Measurements from ENCODE around the gene NECAB2. TPM values are rescaled to one million over a fixed set of nuclear protein-coding genes. Genes with fewer than 3 reads are reported as not detected.
A peak's percentile ranks its signal among the peaks of the same experiment; 100 is the strongest.
"Not testable (repeated sequence)": the region's sequence is repeated elsewhere in the genome, so short reads cannot be mapped to it uniquely, and the experiment has no call there.

The NECAB2 gene
- total RNA-seq, 4 donors from 2014 or later, result 1.1 TPM; not detected in 3

DNA sequence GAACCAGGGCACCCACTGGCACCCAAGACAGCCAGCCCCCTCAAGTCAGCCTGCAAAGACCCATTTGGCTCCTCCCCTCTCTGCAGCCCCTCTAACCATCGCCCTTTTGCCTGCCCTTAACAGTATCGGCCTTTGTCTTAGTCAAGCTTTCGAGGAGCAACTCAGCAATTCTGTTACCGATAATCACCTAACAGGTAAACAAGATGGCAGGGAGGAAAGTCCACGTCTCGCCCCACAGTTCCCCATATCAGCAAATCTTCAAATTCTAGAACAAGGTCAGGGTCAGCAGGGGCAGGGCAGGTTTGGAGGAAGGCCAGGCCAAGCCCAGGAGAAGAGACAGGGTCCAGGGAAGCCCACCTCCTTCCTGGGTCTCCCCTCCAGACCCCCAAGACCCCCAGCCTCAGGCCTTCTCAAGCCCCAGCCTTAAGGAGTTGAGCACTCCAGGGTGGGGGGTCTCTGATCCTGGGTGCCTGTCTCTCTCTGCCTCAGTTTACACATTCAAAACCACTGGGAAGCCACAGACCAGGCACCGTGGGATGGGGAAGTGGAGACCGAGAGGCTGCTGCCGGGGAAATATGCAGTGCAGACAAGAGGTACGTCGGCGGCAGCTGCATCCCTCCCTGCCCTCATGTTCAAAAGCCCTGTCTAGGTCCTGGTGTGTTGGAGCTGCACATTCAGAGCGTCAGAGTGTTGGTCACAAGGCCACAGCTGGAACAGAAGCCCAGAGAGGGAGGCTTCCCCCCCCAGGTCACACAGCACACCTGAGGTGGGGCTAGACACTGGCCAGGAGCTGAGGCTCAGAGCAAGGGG lies 18.9 kb upstream of the NECAB2 start:
- H3K36me3 ChIP-seq, result peaks cover 0 to 16% of the 10 kb centered on the region in 2 donors
- no peak for ATAC-seq
- no peak overlapping the region for H3K27ac ChIP-seq
- H3K27me3 ChIP-seq, result no peaks in the 10 kb centered on the region
- TF ChIP-seq, protein P1, sequence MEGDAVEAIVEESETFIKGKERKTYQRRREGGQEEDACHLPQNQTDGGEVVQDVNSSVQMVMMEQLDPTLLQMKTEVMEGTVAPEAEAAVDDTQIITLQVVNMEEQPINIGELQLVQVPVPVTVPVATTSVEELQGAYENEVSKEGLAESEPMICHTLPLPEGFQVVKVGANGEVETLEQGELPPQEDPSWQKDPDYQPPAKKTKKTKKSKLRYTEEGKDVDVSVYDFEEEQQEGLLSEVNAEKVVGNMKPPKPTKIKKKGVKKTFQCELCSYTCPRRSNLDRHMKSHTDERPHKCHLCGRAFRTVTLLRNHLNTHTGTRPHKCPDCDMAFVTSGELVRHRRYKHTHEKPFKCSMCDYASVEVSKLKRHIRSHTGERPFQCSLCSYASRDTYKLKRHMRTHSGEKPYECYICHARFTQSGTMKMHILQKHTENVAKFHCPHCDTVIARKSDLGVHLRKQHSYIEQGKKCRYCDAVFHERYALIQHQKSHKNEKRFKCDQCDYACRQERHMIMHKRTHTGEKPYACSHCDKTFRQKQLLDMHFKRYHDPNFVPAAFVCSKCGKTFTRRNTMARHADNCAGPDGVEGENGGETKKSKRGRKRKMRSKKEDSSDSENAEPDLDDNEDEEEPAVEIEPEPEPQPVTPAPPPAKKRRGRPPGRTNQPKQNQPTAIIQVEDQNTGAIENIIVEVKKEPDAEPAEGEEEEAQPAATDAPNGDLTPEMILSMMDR (IDR thresholded peaks at IDR 0.05), result no peak
- TF ChIP-seq POLR2AphosphoS5 (IDR thresholded peaks at IDR 0.05), result no peak
- no peak overlapping the region for H3K4me3 ChIP-seq
- H3K4me1 ChIP-seq, result peaks cover 0 to 18% (median 7%) of the 10 kb centered on the region in 3 donors
- WGBS, 2 donors (ENCODE audit: low coverage in 1 of 2), result 70% methylated on average over 6 of the region's 13 CpGs; no CpG with 5 or more reads in 1 of the 2 donors
- H3K9me3 ChIP-seq, result no peaks in the 10 kb centered on the region

DNA sequence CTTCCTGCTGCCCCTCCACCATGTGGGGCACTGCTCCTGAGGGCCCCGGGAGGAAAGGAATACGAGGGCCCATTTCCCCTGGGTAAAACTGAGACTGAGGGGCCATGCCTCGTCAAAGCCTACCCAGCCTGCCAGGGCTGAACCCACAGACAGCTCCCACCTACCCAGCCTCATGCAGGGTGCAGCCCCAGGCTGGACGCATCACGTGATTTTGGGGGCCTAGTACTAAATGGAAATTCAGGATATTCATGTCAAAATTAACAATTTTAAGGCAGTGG lies 18.4 kb upstream of the NECAB2 start:
- no peak overlapping the region for H3K27ac ChIP-seq
- H3K9me3 ChIP-seq, result no peaks in the 10 kb centered on the region
- no peak for ATAC-seq
- H3K4me1 ChIP-seq, result peaks cover 0 to 24% (median 10%) of the 10 kb centered on the region in 3 donors
- peaks cover 0 to 16% of the 10 kb centered on the region in 2 donors for H3K36me3 ChIP-seq
- 73% methylated on average over 2 of the region's 5 CpGs; no CpG with 5 or more reads in 1 of the 2 donors for WGBS, 2 donors (ENCODE audit: low coverage in 1 of 2)
- no peaks in the 10 kb centered on the region for H3K27me3 ChIP-seq
- no peak overlapping the region for H3K4me3 ChIP-seq
- TF ChIP-seq POLR2AphosphoS5 (IDR thresholded peaks at IDR 0.05) (no peak), POLR2A (IDR thresholded peaks at IDR 0.05) (no peak), EP300 (IDR thresholded peaks at IDR 0.05) (no peak)
- TF ChIP-seq, protein P1 (IDR thresholded peaks at IDR 0.05), result no peak

DNA sequence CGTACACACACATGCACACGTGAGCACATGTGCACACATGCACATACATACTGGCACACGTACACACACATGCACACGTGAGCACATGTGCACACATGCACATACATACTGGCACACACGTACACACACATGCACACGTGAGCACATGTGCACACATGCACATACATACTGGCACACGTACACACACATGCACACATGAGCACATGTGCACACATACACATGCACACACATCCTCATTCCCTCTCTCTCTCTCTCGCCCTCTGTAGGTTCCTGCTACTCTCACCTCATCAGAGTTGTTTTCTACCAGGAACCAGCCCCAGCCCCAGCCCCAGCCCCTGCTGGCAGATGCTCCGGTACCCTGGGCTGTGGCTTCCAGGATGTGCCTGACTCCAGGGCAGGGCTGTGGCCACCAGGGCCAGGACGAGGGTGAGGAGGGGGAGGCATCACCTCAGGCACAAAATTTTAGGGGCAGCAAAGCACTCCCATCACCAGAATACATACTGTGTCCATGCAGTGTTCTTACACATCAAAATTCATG lies 17.1 kb upstream of the NECAB2 start:
- Histone ChIP-seq H3K4me1 (peaks cover 0 to 36% (median 14%) of the 10 kb centered on the region in 3 donors), H3K36me3 (peaks cover 0 to 16% of the 10 kb centered on the region in 2 donors)
- not testable (repeated sequence) for H3K4me3 ChIP-seq, H3K27ac ChIP-seq, ATAC-seq, H3K9me3 ChIP-seq, H3K27me3 ChIP-seq
- 62% methylated on average over 5 of the region's 10 CpGs; no CpG with 5 or more reads in 1 of the 2 donors for WGBS, 2 donors (ENCODE audit: low coverage in 1 of 2)

DNA sequence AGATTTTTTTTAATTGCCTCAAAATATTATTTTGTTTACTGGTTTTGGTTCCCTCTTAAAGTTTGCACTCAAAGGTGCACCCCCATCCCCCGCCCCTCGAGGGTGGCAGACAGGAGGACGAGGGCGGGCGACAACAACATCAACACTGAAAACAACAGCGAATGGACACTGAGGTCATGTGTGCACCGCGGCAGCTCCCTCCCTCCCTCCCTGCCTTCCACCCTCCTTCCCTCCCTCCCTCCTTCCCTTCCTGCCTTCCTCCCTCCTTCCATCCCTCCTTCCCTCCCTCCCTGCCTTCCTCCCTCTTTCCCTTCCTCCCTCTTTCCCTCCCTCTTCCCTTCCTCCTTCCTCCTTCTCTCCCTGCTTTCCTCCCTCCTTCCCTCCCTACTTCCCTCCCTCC lies 16.5 kb upstream of the NECAB2 start:
- ATAC-seq, result no peak
- H3K27ac ChIP-seq, result peak overlapping the region in 2 of 4 donors; percentile 22 to 27
- no peak for TF ChIP-seq EP300 (IDR thresholded peaks at IDR 0.05)
- no peak for TF ChIP-seq POLR2A (IDR thresholded peaks at IDR 0.05)
- TF ChIP-seq, protein P1 (IDR thresholded peaks at IDR 0.05), result no peak
- TF ChIP-seq POLR2AphosphoS5 (IDR thresholded peaks at IDR 0.05), result no peak
- 29 to 40% methylated on average over 1 to 7 of the region's 8 CpGs for WGBS, 2 donors (ENCODE audit: low coverage in 1 of 2)
- H3K9me3 ChIP-seq, result no peaks in the 10 kb centered on the region
- H3K4me1 ChIP-seq, result peaks cover 0 to 42% (median 14%) of the 10 kb centered on the region in 3 donors
- H3K4me3 ChIP-seq, result no peak overlapping the region
- no peaks in the 10 kb centered on the region for H3K27me3 ChIP-seq
- H3K36me3 ChIP-seq, result peaks cover 0 to 11% of the 10 kb centered on the region in 2 donors

DNA sequence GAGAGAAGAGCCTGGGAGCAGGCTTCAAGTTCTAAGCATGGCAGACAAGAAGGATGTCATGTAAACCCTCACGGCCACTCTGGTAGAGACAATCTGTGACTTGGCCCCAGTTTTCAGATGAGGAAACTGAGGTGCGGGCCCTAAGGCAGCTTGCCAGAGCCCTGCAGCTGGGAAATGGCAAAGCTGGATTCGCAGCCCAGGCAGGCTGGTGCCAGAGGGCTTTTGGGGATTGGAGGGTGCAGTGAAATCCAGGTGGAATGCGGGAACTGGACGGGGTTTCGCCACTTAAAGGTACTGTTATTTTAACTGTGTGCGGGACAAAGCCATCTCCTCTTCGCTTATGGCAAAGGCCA lies 15.5 kb upstream of the NECAB2 start:
- peak overlapping the region; percentile 16 to 97 (median 95) for H3K27ac ChIP-seq
- WGBS, 2 donors (ENCODE audit: low coverage in 1 of 2), result 0 to 5% methylated on average over 3 to 8 of the region's 8 CpGs
- peak; percentile 37 for ATAC-seq

More for the DNA sequence above, 15.5 kb upstream of the NECAB2 start:
- Histone ChIP-seq H3K36me3 (peaks cover 0 to 12% of the 10 kb centered on the region in 2 donors), H3K4me1 (peaks cover 0 to 50% (median 14%) of the 10 kb centered on the region in 3 donors), H3K4me3 (peak overlapping the region in 1 of 2 donors; percentile 71), H3K9me3 (no peaks in the 10 kb centered on the region), H3K27me3 (no peaks in the 10 kb centered on the region)
- TF ChIP-seq, protein P1 (IDR thresholded peaks at IDR 0.05), result no peak
- TF ChIP-seq POLR2A (IDR thresholded peaks at IDR 0.05), result no peak
- no peak for TF ChIP-seq POLR2AphosphoS5 (IDR thresholded peaks at IDR 0.05)
- no peak for TF ChIP-seq EP300 (IDR thresholded peaks at IDR 0.05)

All from gastroesophageal sphincter (tissue), 4 donors.